Neural cell (in vitro differentiated cells): Measurements from ENCODE around the gene RFX3. TPM values are rescaled to one million over a fixed set of nuclear protein-coding genes. Genes with fewer than 3 reads are reported as not detected.
"Not testable (repeated sequence)": the region's sequence is repeated elsewhere in the genome, so short reads cannot be mapped to it uniquely, and the experiment has no call there.

Experiments
- H2AFZ ChIP-seq: fragments of 200-600, 300-800 bp; sonication (generic), shearing (Covaris generic); 2 replicates; pipeline ENCODE4 v1.6.0; 2014; ENCODE audit warnings: low read depth, mild to moderate bottlenecking, antibody characterized with exemption, low read length, moderate library complexity
- H3F3A ChIP-seq: fragments of 200-600 bp; shearing (Covaris generic); 2 replicates; pipeline ENCODE4 v1.6.1; 2016; ENCODE audit warnings: mild to moderate bottlenecking, moderate library complexity, mixed read lengths, antibody characterized with exemption, low read length; ENCODE audit not compliant: insufficient read depth, poor library complexity, severe bottlenecking
- H3K27ac ChIP-seq: fragments of 200-600, 300-800 bp; sonication (generic), shearing (Covaris generic); 2 replicates; pipeline ENCODE4 v1.5.1; 2014; ENCODE audit warnings: mild to moderate bottlenecking, low read length, moderate library complexity
- H3K27me3 ChIP-seq: fragments of 300-800, 200-600 bp; sonication (generic), shearing (Covaris generic); 2 replicates; pipeline ENCODE4 v1.6.0; 2014; ENCODE audit warnings: mild to moderate bottlenecking, low read depth, low read length, moderate library complexity; ENCODE audit not compliant: insufficient read depth
- H3K36me3 ChIP-seq: fragments of 300-800, 200-600 bp; sonication (generic), shearing (Covaris generic); 2 replicates; pipeline ENCODE4 v1.5.1; 2014; ENCODE audit warnings: mild to moderate bottlenecking, antibody characterized with exemption, low read length, moderate library complexity; ENCODE audit not compliant: insufficient read depth
- H3K4me2 ChIP-seq: fragments of 300-800, 200-600 bp; sonication (generic), shearing (Covaris generic); 2 replicates; pipeline ENCODE4 v1.6.0; 2014; ENCODE audit warnings: mild to moderate bottlenecking, low read length
- H3K4me3 ChIP-seq: fragments of 300-800, 200-600 bp; sonication (generic), shearing (Covaris generic); 2 replicates; pipeline ENCODE4 v1.5.1; 2014; ENCODE audit warnings: mild to moderate bottlenecking, low read length, moderate library complexity
- H3K79me2 ChIP-seq: fragments of 200-600 bp; shearing (Covaris generic); replicated peaks from 2 replicates; pipeline ENCODE4 v1.6.0; 2014; ENCODE audit warnings: mild to moderate bottlenecking, low read length, moderate library complexity; ENCODE audit not compliant: insufficient read depth
- H3K9ac ChIP-seq: fragments of 300-800, 200-600 bp; sonication (generic), shearing (Covaris generic); 2 replicates; pipeline ENCODE4 v1.6.1; 2016; ENCODE audit warnings: mild to moderate bottlenecking, low read length, mixed read lengths
- H3K9me2 ChIP-seq: fragments of 200-600 bp; shearing (Covaris generic); 2 replicates; pipeline ENCODE4 v1.6.1; 2016; ENCODE audit warnings: mild to moderate bottlenecking, low read length, mixed read lengths; ENCODE audit not compliant: insufficient read depth
- H3K9me3 ChIP-seq: fragments of 200-600, 300-800 bp; sonication (generic), shearing (Covaris generic); 2 replicates; pipeline ENCODE4 v1.6.1; 2016; ENCODE audit warnings: mild to moderate bottlenecking, mixed run types, low read length, moderate library complexity, mixed read lengths
- H4K20me1 ChIP-seq: fragments of 200-600 bp; shearing (Covaris generic); 2 replicates; pipeline ENCODE4 v1.6.1; 2016; ENCODE audit warnings: mild to moderate bottlenecking, mixed run types; ENCODE audit not compliant: insufficient read depth
- EP300 ChIP-seq: fragments of 450-650 bp; conservative IDR thresholded peaks from 2 replicates; pipeline ENCODE4 v1.6.1; 2014; ENCODE audit warnings: antibody characterized with exemption, mild to moderate bottlenecking, moderate library complexity; ENCODE audit not compliant: poor library complexity, severe bottlenecking
- EZH2 ChIP-seq: fragments of 200-600, 300-800 bp; shearing (Covaris generic), sonication (generic); IDR thresholded peaks from 2 replicates; pipeline ENCODE4 v1.6.1; 2014; ENCODE audit warnings: antibody characterized with exemption, low read length, borderline replicate concordance, mild to moderate bottlenecking; ENCODE audit not compliant: insufficient read depth, poor library complexity, severe bottlenecking
- MXI1 ChIP-seq: fragments of 450-650 bp; conservative IDR thresholded peaks from 2 replicates; pipeline ENCODE4 v1.6.1; 2014; ENCODE audit warnings: antibody characterized with exemption, mild to moderate bottlenecking; ENCODE audit not compliant: poor library complexity, severe bottlenecking
- POLR2AphosphoS5 ChIP-seq: IDR thresholded peaks from 2 replicates; pipeline ENCODE4 v1.6.1; 2012
- RAD21 ChIP-seq: fragments of 450-650 bp; conservative IDR thresholded peaks from 2 replicates; pipeline ENCODE4 v1.6.1; 2014; ENCODE audit warnings: antibody characterized with exemption, mild to moderate bottlenecking, moderate library complexity
- SMC3 ChIP-seq: fragments of 450-650 bp; conservative IDR thresholded peaks from 2 replicates; pipeline ENCODE4 v1.6.1; 2014; ENCODE audit warnings: antibody characterized with exemption, mild to moderate bottlenecking, moderate library complexity; ENCODE audit not compliant: poor library complexity
- TAF1 ChIP-seq: IDR thresholded peaks from 2 replicates; pipeline ENCODE4 v1.6.1; 2012; ENCODE audit warnings: low read depth
- polyA plus RNA-seq: library from polyadenylated mRNA; depleted of rRNA; stranded (reverse); fragments of >200 nt; gene quantifications from 2 replicates; pipeline ENCODE4 v1.2.3, GENCODE V29; 2014
- TF ChIP-seq, protein P1 (sequence below): fragments of 450-650 bp; IDR thresholded peaks from 2 replicates; pipeline ENCODE4 v1.5.1; 2014; ENCODE audit warnings: antibody characterized with exemption, mild to moderate bottlenecking, moderate library complexity; ENCODE audit not compliant: poor library complexity, severe bottlenecking
- TF ChIP-seq, protein P2 (sequence below): IDR thresholded peaks from 2 replicates; pipeline ENCODE4 v1.6.1; 2012; ENCODE audit warnings: borderline replicate concordance

RFX3 gene
- polyA plus RNA-seq, 1 donor from 2014 or later = 27.6 TPM

DNA sequence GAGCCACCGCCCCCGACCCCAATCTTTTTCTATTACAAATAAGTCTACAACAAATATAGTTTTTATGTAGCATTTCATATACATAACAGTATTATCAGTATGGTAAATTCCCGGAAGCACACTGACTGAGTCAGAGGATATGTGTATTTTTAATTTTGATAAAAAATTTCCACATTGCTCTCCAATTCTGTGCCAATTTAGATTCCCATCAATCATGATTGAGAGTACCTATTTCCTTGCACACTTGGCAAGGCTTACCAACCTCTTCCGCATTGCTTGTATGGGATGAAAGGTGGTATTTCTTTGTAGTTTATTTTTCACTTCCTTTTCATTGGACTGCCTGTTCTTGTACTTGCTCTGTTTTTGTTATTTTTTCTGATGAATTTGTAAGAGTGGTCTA is 204.6 kb downstream of the RFX3 start:
- TF ChIP-seq, protein P1, sequence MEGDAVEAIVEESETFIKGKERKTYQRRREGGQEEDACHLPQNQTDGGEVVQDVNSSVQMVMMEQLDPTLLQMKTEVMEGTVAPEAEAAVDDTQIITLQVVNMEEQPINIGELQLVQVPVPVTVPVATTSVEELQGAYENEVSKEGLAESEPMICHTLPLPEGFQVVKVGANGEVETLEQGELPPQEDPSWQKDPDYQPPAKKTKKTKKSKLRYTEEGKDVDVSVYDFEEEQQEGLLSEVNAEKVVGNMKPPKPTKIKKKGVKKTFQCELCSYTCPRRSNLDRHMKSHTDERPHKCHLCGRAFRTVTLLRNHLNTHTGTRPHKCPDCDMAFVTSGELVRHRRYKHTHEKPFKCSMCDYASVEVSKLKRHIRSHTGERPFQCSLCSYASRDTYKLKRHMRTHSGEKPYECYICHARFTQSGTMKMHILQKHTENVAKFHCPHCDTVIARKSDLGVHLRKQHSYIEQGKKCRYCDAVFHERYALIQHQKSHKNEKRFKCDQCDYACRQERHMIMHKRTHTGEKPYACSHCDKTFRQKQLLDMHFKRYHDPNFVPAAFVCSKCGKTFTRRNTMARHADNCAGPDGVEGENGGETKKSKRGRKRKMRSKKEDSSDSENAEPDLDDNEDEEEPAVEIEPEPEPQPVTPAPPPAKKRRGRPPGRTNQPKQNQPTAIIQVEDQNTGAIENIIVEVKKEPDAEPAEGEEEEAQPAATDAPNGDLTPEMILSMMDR = no peak
- no peak for TF ChIP-seq EZH2
- no peak for TF ChIP-seq POLR2AphosphoS5
- no peak for TF ChIP-seq RAD21
- no peak for TF ChIP-seq TAF1
- no peak for TF ChIP-seq EP300
- TF ChIP-seq, protein P2, sequence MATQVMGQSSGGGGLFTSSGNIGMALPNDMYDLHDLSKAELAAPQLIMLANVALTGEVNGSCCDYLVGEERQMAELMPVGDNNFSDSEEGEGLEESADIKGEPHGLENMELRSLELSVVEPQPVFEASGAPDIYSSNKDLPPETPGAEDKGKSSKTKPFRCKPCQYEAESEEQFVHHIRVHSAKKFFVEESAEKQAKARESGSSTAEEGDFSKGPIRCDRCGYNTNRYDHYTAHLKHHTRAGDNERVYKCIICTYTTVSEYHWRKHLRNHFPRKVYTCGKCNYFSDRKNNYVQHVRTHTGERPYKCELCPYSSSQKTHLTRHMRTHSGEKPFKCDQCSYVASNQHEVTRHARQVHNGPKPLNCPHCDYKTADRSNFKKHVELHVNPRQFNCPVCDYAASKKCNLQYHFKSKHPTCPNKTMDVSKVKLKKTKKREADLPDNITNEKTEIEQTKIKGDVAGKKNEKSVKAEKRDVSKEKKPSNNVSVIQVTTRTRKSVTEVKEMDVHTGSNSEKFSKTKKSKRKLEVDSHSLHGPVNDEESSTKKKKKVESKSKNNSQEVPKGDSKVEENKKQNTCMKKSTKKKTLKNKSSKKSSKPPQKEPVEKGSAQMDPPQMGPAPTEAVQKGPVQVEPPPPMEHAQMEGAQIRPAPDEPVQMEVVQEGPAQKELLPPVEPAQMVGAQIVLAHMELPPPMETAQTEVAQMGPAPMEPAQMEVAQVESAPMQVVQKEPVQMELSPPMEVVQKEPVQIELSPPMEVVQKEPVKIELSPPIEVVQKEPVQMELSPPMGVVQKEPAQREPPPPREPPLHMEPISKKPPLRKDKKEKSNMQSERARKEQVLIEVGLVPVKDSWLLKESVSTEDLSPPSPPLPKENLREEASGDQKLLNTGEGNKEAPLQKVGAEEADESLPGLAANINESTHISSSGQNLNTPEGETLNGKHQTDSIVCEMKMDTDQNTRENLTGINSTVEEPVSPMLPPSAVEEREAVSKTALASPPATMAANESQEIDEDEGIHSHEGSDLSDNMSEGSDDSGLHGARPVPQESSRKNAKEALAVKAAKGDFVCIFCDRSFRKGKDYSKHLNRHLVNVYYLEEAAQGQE = no peak
- no peak for TF ChIP-seq MXI1
- no peak for TF ChIP-seq SMC3
- H4K20me1 ChIP-seq = no peaks in the 10 kb centered on the region
- no peak overlapping the region for H3K4me3 ChIP-seq
- H2AFZ ChIP-seq = no peak overlapping the region
- no peaks in the 10 kb centered on the region for H3K27me3 ChIP-seq
- no peaks in the 10 kb centered on the region for H3K36me3 ChIP-seq
- no peaks in the 10 kb centered on the region for H3K9me3 ChIP-seq
- H3F3A ChIP-seq = peaks cover 11% of the 10 kb centered on the region
- H3K27ac ChIP-seq = no peak overlapping the region
- no peak overlapping the region for H3K4me2 ChIP-seq
- H3K9ac ChIP-seq = no peak overlapping the region
- no peaks in the 10 kb centered on the region for H3K9me2 ChIP-seq
- H3K79me2 ChIP-seq = no peaks in the 10 kb centered on the region

DNA sequence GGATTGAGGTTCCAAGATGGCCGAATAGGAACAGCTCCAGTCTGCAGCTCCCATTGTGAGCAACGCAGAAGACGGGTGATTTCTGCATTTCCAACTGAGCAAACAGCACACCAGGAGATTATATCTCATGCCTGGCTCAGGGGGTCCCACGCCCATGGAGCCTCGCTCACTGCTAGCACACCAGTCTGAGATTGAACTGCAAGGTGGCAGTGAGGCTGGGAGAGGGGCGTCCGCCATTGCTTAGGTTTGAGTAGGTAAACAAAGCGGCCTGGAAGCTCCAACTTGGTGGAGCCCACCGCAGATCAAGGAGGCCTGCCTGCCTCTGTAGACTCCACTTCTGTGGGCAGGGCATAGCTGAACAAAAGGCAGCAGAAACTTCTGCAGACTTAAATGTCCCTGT is 213.2 kb downstream of the RFX3 start:
- not testable (repeated sequence) for H3K36me3 ChIP-seq, H3K9me3 ChIP-seq, H3K79me2 ChIP-seq, H3K4me2 ChIP-seq, H3K27me3 ChIP-seq, H4K20me1 ChIP-seq, H2AFZ ChIP-seq, H3F3A ChIP-seq, H3K9ac ChIP-seq, H3K27ac ChIP-seq, H3K4me3 ChIP-seq, H3K9me2 ChIP-seq

GRCh38 chr9:3308609-3309008 is 217.2 kb downstream of the RFX3 start:
- TF ChIP-seq EZH2 = no peak
- TF ChIP-seq, protein P1 = no peak
- Histone ChIP-seq H4K20me1 (no peaks in the 10 kb centered on the region), H3K4me3 (no peak overlapping the region), H3K79me2 (no peaks in the 10 kb centered on the region), H3K27ac (no peak overlapping the region), H3K27me3 (no peaks in the 10 kb centered on the region), H3K9me3 (no peaks in the 10 kb centered on the region), H2AFZ (no peak overlapping the region), H3K9me2 (no peaks in the 10 kb centered on the region), H3K9ac (no peak overlapping the region), H3F3A (no peaks in the 10 kb centered on the region), H3K36me3 (no peaks in the 10 kb centered on the region), H3K4me2 (no peak overlapping the region)

GRCh38 chr9:3304388-3304787 is 221.4 kb downstream of the RFX3 start:
- H3K27me3 ChIP-seq, H3F3A ChIP-seq, H3K79me2 ChIP-seq, H3K9ac ChIP-seq, H3K36me3 ChIP-seq, H4K20me1 ChIP-seq, H3K4me3 ChIP-seq, H3K27ac ChIP-seq, H2AFZ ChIP-seq, H3K9me3 ChIP-seq, H3K4me2 ChIP-seq, H3K9me2 ChIP-seq: not testable (repeated sequence)
